ENCODE data around the gene IQCC.

IQCC gene

DNA sequence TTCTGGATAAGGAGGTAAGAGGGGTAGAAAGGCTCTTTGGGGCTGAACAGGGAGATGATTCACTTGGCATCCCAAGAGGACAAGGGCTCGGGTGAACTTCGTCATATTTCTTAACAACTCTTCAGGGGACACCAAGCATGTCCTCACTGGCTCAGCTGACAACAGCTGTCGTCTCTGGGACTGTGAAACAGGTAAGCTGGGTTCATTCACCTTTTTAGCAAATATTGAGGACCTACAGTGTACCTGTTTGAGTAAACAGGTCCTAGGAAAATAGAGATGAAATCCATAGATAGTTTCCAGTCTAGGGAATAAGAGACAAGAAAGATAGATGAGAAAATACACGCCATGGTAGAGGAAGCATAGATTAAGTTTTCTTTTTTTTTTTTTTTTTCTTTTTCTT, 18.8 kb downstream of the IQCC start:
- TF ChIP-seq, protein P1, sequence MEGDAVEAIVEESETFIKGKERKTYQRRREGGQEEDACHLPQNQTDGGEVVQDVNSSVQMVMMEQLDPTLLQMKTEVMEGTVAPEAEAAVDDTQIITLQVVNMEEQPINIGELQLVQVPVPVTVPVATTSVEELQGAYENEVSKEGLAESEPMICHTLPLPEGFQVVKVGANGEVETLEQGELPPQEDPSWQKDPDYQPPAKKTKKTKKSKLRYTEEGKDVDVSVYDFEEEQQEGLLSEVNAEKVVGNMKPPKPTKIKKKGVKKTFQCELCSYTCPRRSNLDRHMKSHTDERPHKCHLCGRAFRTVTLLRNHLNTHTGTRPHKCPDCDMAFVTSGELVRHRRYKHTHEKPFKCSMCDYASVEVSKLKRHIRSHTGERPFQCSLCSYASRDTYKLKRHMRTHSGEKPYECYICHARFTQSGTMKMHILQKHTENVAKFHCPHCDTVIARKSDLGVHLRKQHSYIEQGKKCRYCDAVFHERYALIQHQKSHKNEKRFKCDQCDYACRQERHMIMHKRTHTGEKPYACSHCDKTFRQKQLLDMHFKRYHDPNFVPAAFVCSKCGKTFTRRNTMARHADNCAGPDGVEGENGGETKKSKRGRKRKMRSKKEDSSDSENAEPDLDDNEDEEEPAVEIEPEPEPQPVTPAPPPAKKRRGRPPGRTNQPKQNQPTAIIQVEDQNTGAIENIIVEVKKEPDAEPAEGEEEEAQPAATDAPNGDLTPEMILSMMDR (IDR thresholded peaks at IDR 0.05; ENCODE audit: borderline replicate concordance, insufficient read depth, low read depth, low read length) = no peak
- no peak overlapping the region for H3K4me3 ChIP-seq (ENCODE audit: low read depth, low read length)

DNA sequence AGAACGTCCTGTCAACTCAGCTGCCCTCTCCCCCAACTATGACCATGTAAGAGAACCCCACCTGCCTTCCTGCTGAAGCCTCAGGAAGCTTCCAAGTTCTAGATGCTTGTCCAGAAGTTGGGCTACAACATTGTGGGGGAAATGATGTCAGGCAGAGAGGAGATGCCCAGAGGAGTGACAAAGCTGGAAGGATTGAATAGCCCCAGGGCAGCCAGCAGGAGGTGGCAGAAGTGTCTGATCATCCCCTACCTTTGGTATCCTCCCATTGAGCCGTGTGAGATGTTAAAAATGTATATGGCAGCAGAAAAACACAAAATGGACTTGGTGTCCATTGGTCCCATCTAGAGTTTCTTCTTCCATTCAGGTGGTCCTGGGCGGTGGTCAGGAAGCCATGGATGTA, 23.3 kb downstream of the IQCC start:
- TF ChIP-seq, protein P1 (IDR thresholded peaks at IDR 0.05; ENCODE audit: borderline replicate concordance, insufficient read depth, low read depth, low read length) = no peak
- H3K4me3 ChIP-seq (ENCODE audit: low read depth, low read length) = no peak overlapping the region

DNA sequence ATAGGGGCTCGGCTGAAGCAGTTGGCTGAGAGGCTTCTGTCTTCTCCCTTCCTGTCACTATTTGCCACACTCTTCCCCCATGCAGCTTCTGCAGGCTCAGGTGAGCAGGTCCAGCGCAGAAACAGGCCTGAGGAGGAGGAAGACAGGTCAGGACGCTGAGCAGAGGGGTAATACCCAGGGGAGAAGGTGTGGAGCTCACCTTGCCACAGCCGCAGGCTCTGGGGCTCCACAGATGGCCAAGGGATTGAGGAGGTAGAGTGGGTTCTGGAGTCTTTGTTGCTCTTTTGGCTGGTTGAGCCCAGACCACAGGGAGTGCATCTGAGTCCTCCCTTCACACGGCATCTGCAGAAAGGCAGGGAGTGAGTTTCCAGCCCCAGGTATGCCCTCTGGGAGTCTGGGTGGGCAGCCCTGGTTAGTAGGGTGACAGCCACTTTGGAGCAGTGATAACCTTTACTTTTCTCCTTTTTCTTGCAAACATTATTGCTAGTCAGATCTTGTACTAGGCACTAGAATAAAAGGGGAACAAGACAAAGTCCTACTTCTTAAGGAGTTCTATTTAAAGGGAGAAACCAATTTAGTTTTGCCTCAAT, 26.5 kb downstream of the IQCC start:
- no peak overlapping the region for H3K4me3 ChIP-seq (ENCODE audit: low read depth, low read length)
- TF ChIP-seq, protein P1 (IDR thresholded peaks at IDR 0.05; ENCODE audit: borderline replicate concordance, insufficient read depth, low read depth, low read length) = no peak

DNA sequence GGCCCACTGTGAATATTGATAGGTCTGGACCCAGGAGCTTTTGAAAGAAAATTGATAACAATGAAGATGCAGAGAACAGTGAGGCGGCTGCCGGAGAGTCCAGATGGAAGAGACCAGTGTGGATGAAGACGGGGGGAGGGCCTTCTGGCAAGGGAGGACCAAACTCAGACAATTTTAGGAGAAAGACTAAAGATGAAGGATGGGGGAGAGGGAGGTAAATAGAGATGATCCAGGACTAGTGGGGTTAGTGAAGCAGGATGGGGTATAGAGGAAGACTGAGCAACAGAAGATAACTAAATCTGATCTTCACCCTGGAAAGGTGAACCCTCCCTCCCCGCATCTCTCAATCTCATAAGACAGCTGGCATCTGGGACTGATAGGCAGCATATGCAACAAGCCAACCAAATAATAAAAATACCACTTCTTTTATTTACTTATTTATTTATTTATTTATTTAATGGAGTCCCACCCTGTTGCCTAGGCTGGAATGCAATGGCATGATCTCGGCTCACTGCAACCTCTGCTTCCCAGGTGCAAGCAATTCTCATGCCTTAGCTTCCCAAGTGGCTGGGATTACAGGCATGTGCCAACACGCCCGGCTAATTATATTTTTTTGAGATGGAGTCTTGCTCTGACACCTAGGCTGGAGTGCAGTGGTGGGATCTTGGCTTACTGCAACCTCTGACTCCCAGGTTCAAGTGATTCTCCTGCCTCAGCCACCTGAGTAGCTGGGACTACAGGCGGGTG, 27.3 kb downstream of the IQCC start:
- H3K4me3 ChIP-seq (ENCODE audit: low read depth, low read length) = no peak overlapping the region
- TF ChIP-seq, protein P1 (IDR thresholded peaks at IDR 0.05; ENCODE audit: borderline replicate concordance, insufficient read depth, low read depth, low read length) = no peak

DNA sequence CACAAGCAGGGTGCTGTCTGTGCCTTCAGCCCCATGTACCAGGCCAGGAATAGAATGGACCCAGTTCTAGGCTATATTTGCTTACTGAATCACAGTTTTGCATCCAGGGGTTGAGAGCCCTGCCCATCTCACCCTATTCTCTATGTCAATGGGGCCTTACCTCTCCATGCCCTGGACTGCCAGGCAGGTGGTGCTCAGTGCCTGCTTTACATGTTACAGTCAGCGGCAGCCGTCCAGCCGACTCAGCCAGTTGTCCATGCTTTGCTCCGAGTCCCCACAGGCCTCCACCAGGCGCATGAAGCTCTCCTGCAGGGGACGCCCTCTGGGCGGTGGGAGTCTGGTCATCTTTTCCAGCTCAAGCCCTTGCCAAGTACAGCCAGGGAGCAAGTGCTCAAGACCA, 29.3 kb downstream of the IQCC start:
- TF ChIP-seq, protein P1 (IDR thresholded peaks at IDR 0.05; ENCODE audit: borderline replicate concordance, insufficient read depth, low read depth, low read length) = no peak
- no peak overlapping the region for H3K4me3 ChIP-seq (ENCODE audit: low read depth, low read length)

DNA sequence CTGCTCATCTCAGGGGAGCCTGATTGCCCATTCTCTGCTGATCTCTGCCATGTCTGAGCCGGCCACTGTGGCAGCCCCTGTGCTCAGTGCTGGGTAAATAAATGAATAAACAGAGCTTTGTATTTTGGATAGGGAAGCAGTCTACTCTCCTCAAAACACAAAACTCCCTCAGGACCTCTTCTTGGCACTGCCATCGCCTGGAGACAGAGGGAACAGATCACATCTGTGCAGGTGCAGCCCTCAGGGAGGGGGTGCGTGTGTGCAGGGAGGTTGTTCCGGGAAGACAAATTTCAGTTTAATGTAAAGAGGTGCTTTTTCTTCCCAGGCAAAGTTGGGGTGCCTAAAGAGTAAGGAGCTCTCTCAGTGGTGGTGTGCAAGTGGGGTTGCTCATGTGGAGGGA, 33.9 kb downstream of the IQCC start:
- no peak overlapping the region for H3K4me3 ChIP-seq (ENCODE audit: low read depth, low read length)

More for the DNA sequence above, 33.9 kb downstream of the IQCC start:
- TF ChIP-seq, protein P1 (IDR thresholded peaks at IDR 0.05; ENCODE audit: borderline replicate concordance, insufficient read depth, low read depth, low read length) = no peak
